ENCODE results near the gene PDCL3. TPM values are rescaled to one million over a fixed set of nuclear protein-coding genes. Genes with fewer than 3 reads are reported as not detected.

The PDCL3 gene
- total RNA-seq, 1 donor from 2014 or later: 24.7 TPM

- Mint-ChIP-seq H3K27me3 (ENCODE audit: low read depth) (no peaks in the 10 kb centered on the region), H3K4me1 (no peaks in the 10 kb centered on the region), H3K36me3 (no peaks in the 10 kb centered on the region), H3K9me3 (peaks cover 4% of the 10 kb centered on the region), H3K4me3 (no peak overlapping the region), H3K27ac (no peak overlapping the region)
- DNase-seq (ENCODE audit: low spot score in 2 of 2, unreplicated experiment in 2 of 2): no peak
- TF ChIP-seq CTCF (IDR thresholded peaks at IDR 0.05; ENCODE audit: unreplicated experiment): no peak
Observed at GRCh38 chr2:100556746-100557145, 6.0 kb upstream of the PDCL3 start.

DNA sequence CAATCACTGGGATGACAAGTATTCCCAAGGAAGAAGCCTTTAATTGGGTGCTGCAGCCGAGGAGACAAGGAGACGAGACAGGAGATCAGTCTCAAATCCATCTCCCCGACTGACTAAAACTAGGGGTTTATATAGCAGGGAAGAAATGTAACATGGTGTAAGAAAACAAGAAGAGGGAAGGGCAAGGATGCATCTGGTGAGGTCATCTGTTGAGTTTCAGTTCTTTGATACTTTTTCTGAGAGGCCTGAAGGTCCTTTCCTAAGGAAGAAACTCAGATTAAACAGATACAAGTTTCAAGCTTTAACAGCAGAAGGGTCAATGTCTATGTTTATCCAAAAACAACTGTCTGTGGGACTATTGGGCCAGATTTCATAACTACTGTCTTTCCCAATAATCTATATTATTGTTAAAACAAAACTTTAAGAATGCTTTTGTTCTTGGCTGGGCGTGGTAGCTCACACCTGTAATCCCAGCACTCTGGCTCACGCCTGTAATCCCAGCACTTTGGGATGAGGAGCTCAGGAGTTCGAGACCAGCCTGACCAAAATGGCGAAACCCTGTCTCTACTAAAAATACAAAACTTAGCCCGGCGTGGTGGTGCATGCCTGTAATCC is 2.5 kb upstream of the PDCL3 start:
- Mint-ChIP-seq H3K9me3 (no peaks in the 10 kb centered on the region), H3K27me3 (ENCODE audit: low read depth) (no peaks in the 10 kb centered on the region), H3K4me1 (peaks cover 9% of the 10 kb centered on the region), H3K36me3 (no peaks in the 10 kb centered on the region), H3K27ac (no peak overlapping the region), H3K4me3 (no peak overlapping the region)
- no peak for DNase-seq (ENCODE audit: low spot score in 2 of 2, unreplicated experiment in 2 of 2)
- TF ChIP-seq CTCF (IDR thresholded peaks at IDR 0.05; ENCODE audit: unreplicated experiment): no peak

DNA sequence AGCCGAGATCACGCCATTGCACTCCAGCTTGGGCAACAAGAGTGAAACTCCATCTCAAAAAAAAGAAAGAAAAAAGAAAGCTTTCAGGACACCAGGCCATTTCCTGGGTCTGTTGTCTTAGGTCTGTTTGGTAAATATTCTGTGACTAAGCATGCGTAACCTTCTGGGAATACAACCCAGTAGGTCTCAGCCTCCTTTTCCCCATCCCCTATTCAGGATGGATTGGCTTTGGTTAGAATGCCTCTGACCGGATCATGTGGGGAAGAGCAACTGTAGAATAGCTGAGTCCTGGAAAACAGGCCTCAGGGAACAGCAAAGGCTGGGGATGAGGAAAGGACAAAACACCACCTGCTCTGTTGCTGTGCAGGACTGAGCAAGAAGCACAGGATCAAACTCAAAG is 1.6 kb upstream of the PDCL3 start:
- no peak for TF ChIP-seq CTCF (IDR thresholded peaks at IDR 0.05; ENCODE audit: unreplicated experiment)
- H3K9me3 Mint-ChIP-seq: no peaks in the 10 kb centered on the region
- peak overlapping the region; percentile 98 for H3K27ac Mint-ChIP-seq
- H3K27me3 Mint-ChIP-seq (ENCODE audit: low read depth): no peaks in the 10 kb centered on the region
- H3K4me3 Mint-ChIP-seq: peak overlapping the region; percentile 32
- H3K4me1 Mint-ChIP-seq: peaks cover 9% of the 10 kb centered on the region
- DNase-seq (ENCODE audit: low spot score in 2 of 2, unreplicated experiment in 2 of 2): no peak
- H3K36me3 Mint-ChIP-seq: no peaks in the 10 kb centered on the region

DNA sequence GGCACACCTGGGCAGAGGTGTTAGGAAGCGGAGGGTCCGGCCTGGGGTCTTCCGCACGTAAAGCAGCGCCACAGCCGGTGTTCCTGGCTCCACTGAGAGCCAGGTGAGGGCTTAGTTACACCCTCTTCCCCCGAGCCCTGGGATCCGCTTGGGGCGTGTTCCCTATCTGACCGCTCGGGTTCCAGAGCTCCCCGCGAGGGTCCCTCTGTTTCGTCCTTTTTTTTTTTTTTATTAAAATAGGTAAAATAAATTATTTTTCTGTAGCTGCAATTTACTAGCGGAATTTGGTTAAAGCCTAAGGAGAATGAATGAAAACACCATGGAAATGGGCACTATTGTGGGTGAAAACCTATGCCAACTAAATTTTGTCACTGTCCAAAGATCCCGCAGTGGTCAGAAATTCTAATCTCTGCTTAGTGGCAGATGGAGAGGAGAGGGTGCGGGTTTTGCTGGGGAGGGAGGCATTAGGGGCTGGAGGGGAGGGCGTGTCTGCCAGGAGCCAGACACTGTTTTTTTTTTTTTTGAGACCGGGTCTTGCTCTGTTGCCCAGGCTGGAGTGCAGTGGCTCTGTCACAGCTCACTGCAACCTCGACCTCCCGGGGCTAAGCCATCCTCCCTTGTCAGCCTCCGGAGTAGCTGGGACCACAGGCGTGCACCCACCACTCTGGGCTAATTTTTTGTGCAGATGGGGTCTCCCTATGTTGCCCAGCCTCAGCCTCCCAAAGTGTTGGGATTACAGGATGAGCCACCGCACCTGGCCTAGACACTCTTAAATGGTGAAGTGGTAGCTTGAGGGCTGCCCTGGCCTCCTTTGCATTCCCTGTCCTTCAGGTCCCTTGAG is 834 bp downstream of the PDCL3 start:
- H3K27me3 Mint-ChIP-seq (ENCODE audit: low read depth): no peaks in the 10 kb centered on the region

GRCh38 chr2:100568989-100569388 is 6.2 kb downstream of the PDCL3 start:
- peaks cover 31% of the 10 kb centered on the region for H3K36me3 Mint-ChIP-seq
- H3K4me3 Mint-ChIP-seq: no peak overlapping the region
- peaks cover 6% of the 10 kb centered on the region for H3K4me1 Mint-ChIP-seq
- no peak for DNase-seq (ENCODE audit: low spot score in 2 of 2, unreplicated experiment in 2 of 2)
- no peak for TF ChIP-seq CTCF (IDR thresholded peaks at IDR 0.05; ENCODE audit: unreplicated experiment)
- H3K27me3 Mint-ChIP-seq (ENCODE audit: low read depth): no peaks in the 10 kb centered on the region
- no peaks in the 10 kb centered on the region for H3K9me3 Mint-ChIP-seq
- no peak overlapping the region for H3K27ac Mint-ChIP-seq

More for the DNA sequence above, 834 bp downstream of the PDCL3 start:
- DNase-seq (ENCODE audit: low spot score in 2 of 2, unreplicated experiment in 2 of 2): no peak
- TF ChIP-seq CTCF (IDR thresholded peaks at IDR 0.05; ENCODE audit: unreplicated experiment): no peak
- peak overlapping the region; percentile 95 for H3K27ac Mint-ChIP-seq
- peaks cover 9% of the 10 kb centered on the region for H3K4me1 Mint-ChIP-seq
- H3K36me3 Mint-ChIP-seq: peaks cover 10% of the 10 kb centered on the region
- no peaks in the 10 kb centered on the region for H3K9me3 Mint-ChIP-seq
- H3K4me3 Mint-ChIP-seq: peak overlapping the region; percentile 85
